A549 (cell line): ENCODE measurements around the gene HEXIM1. TPM values are rescaled to one million over a fixed set of nuclear protein-coding genes. Genes with fewer than 3 reads are reported as not detected.

ENCODE experiments used
- ATAC-seq, 2 experiments: fragments of 200-7000 bp in 1 of 2; fragments of >200 bp in 1 of 2; cut with Nextera tagmentation in 1 of 2; cut with Tn5 transposase in 1 of 2; 3 replicates each; pipeline versions ENCODE4 v1.8.0 to v1.9.1; 2018 to 2020; ENCODE audit warnings: mild to moderate bottlenecking in 1 of 2, moderate library complexity in 1 of 2
- CTCF ChIA-PET: fragments of 300-600 bp; sonication (Branson Sonifier 250); formaldehyde crosslinking; extraction: SDS; loops from one replicate; lab custom pipeline; 2021; ENCODE audit warnings: antibody characterized with exemption, inconsistent platforms; lab: Yijun Ruan, JAX
- POLR2A ChIA-PET: fragments of 350-600 bp; formaldehyde crosslinking; extraction: SDS; loops from one replicate; lab custom pipeline; 2021; ENCODE audit warnings: antibody characterized with exemption, inconsistent platforms; lab: Yijun Ruan, JAX
- DNase-seq, 2 experiments: peaks; one replicate each; pipeline versions ENCODE4 v3.0.0 to v3.0.0-alpha.2; 2011 to 2016; ENCODE audit warnings: low read depth in 1 of 2, low spot score in 1 of 2
- FAIRE-seq: peaks from 2 replicates; lab custom pipeline; 2011; peaks lifted over from hg19 to GRCh38; lab: Jason Lieb, UNC
- H3K27ac ChIP-seq, 2 experiments: fragments of >200 bp; sonication (Bioruptor Twin); formaldehyde crosslinking; 3 replicates each; pipeline ENCODE4 v1.5.1; 2016 to 2017
- H3K4me1 ChIP-seq: fragments of >200 bp; sonication (Bioruptor Twin); formaldehyde crosslinking; 3 replicates; pipeline ENCODE4 v1.6.1; 2016
- H3K4me2 ChIP-seq: fragments of >200 bp; sonication (Bioruptor Twin); formaldehyde crosslinking; 3 replicates; pipeline ENCODE4 v1.6.1; 2016
- H3K4me3 ChIP-seq: fragments of >200 bp; sonication (Bioruptor Twin); formaldehyde crosslinking; 3 replicates; pipeline ENCODE4 v1.5.1; 2016
- H3K9me3 ChIP-seq: fragments of >200 bp; sonication (Bioruptor Twin); formaldehyde crosslinking; 3 replicates; pipeline ENCODE4 v1.6.1; 2016
- ESRRA ChIP-seq: fragments of 150-350 bp; IDR thresholded peaks from 2 replicates; pipeline ENCODE4 v1.6.1; 2014; ENCODE audit warnings: mild to moderate bottlenecking, low read length, borderline replicate concordance
- HDAC2 ChIP-seq: fragments of 200-600 bp; sonication (generic); IDR thresholded peaks from 2 replicates; pipeline ENCODE4 v1.6.1; 2016
- HEYL ChIP-seq: fragments of 250-450 bp; sonication (Bioruptor Pico); IDR thresholded peaks from 2 replicates; pipeline ENCODE4 v1.8.0; 2021; ENCODE audit warnings: mild to moderate bottlenecking, moderate library complexity
- HOXA7 ChIP-seq: fragments of 250-450 bp; sonication (Bioruptor Pico); IDR thresholded peaks from 2 replicates; pipeline ENCODE4 v1.5.0; 2020; ENCODE audit warnings: mild to moderate bottlenecking, moderate library complexity
- JUNB ChIP-seq: fragments of >200 bp; sonication (Bioruptor Twin); formaldehyde crosslinking; IDR thresholded peaks from 2 replicates; pipeline ENCODE4 v1.6.1; 2016
- MAFK ChIP-seq: fragments of 450-650 bp; IDR thresholded peaks from 2 replicates; pipeline ENCODE4 v1.6.1; 2014; ENCODE audit not compliant: partially characterized antibody
- NPAS2 ChIP-seq: fragments of 250-450 bp; sonication (Bioruptor Pico); IDR thresholded peaks from 2 replicates; pipeline ENCODE4 v1.8.0; 2022; ENCODE audit warnings: mild to moderate bottlenecking, moderate library complexity, borderline replicate concordance
- POLR2A ChIP-seq: IDR thresholded peaks from 2 replicates; pipeline ENCODE4 v1.6.1; 2012; ENCODE audit warnings: mild to moderate bottlenecking, low read length
- POLR2AphosphoS2 ChIP-seq: conservative IDR thresholded peaks from 2 replicates; pipeline ENCODE4 v1.6.1; 2012; ENCODE audit warnings: low read length, improper control_type of control experiment, inconsistent platforms
- RNF2 ChIP-seq: fragments of 200-600 bp; sonication (generic); IDR thresholded peaks from 2 replicates; pipeline ENCODE4 v1.6.1; 2016; ENCODE audit warnings: low read depth, mild to moderate bottlenecking, antibody characterized with exemption, moderate library complexity, borderline replicate concordance
- TFCP2L1 ChIP-seq: fragments of 250-450 bp; sonication (Bioruptor Pico); IDR thresholded peaks from 2 replicates; pipeline ENCODE4 v1.5.0; 2021; ENCODE audit warnings: mild to moderate bottlenecking
- TP53 ChIP-seq: fragments of 250-450 bp; sonication (Bioruptor Pico); IDR thresholded peaks from 2 replicates; pipeline ENCODE4 v1.5.0; 2021; ENCODE audit warnings: mild to moderate bottlenecking, moderate library complexity
- ZFP36 ChIP-seq: fragments of 450-650 bp; IDR thresholded peaks from 2 replicates; pipeline ENCODE4 v1.6.1; 2014; ENCODE audit warnings: borderline replicate concordance; ENCODE audit not compliant: partially characterized antibody
- ZNF302 ChIP-seq: fragments of 250-450 bp; sonication (Bioruptor Pico); IDR thresholded peaks from 2 replicates; pipeline ENCODE4 v1.9.0; 2021; ENCODE audit warnings: inconsistent platforms, mild to moderate bottlenecking, moderate library complexity
- WGBS: methylation state at CpG from one replicate; pipeline ENCODE4 v1.1.6; 2017; ENCODE audit errors: missing lambda C conversion rate; 5-methylcytosine and 5-hydroxymethylcytosine counted together
- polyA plus RNA-seq, 4 experiments: library from polyadenylated mRNA; depleted of rRNA in 3 of 4; stranded (reverse); fragments of >200 nt; fragmentation: RNase III in 1 of 4; extraction: RNeasy Plus Mini Kit Qiagen cat#74134 plus additional on column Dnase treatment in 1 of 4; gene quantifications; 2 replicates in 3 of 4; 3 replicates in 1 of 4; pipeline ENCODE4 v1.2.3, GENCODE V29; 2011 to 2017
- TF ChIP-seq, protein P1 (sequence below): fragments of 200-600 bp; sonication (generic); IDR thresholded peaks from 2 replicates; pipeline ENCODE4 v1.6.1; 2016; ENCODE audit warnings: antibody characterized with exemption, mild to moderate bottlenecking, moderate library complexity
- TF ChIP-seq, protein P2 (sequence below): fragments of >200 bp; sonication (Bioruptor Twin); formaldehyde crosslinking; IDR thresholded peaks from 3 replicates; pipeline ENCODE4 v1.6.1; 2016
- TF ChIP-seq, protein P3 (sequence below): IDR thresholded peaks from 2 replicates; pipeline ENCODE4 v1.6.1; 2012; ENCODE audit warnings: low read depth, borderline replicate concordance
- TF ChIP-seq, protein P4 (sequence below): fragments of >200 bp; sonication (Bioruptor Twin); formaldehyde crosslinking; IDR thresholded peaks from 2 replicates; pipeline ENCODE4 v1.6.1; 2016
- TF ChIP-seq, protein P5 (sequence below): fragments of 450-650 bp; IDR thresholded peaks from 2 replicates; pipeline ENCODE4 v1.6.1; 2014; ENCODE audit warnings: antibody characterized with exemption
- TF ChIP-seq, protein P6 (sequence below): IDR thresholded peaks from 2 replicates; pipeline ENCODE4 v1.6.1; 2012
- TF ChIP-seq, protein P7 (sequence below): fragments of 150-350 bp; IDR thresholded peaks from 2 replicates; pipeline ENCODE4 v1.6.1; 2014; ENCODE audit warnings: low read depth, mild to moderate bottlenecking, low read length

HEXIM1 gene
- polyA plus RNA-seq, 2 of the 4 experiments (the other 2 are of a cell fraction): 54.0 to 143 TPM

DNA sequence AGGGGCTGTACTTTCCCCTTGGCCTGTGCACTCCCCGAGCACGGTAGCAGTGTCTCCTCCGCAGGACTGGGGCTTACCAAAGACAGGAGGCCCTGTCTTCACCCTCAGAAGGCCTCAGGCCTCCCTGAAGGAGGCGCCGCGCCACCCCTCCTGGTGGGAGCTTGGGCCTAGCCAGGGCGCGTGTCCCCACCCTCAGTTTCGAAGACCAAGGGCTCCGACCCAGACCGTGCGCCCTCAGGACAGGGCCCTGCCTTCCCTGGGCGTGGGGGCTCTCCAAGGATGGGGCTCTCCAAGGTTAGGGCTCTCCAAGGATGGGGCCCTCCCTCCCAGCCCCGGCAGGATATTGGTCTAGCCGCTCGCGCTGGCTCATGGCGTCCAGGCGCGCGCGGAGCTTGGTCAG is 27.7 kb upstream of the HEXIM1 start (continued):
- TF ChIP-seq, protein P1, sequence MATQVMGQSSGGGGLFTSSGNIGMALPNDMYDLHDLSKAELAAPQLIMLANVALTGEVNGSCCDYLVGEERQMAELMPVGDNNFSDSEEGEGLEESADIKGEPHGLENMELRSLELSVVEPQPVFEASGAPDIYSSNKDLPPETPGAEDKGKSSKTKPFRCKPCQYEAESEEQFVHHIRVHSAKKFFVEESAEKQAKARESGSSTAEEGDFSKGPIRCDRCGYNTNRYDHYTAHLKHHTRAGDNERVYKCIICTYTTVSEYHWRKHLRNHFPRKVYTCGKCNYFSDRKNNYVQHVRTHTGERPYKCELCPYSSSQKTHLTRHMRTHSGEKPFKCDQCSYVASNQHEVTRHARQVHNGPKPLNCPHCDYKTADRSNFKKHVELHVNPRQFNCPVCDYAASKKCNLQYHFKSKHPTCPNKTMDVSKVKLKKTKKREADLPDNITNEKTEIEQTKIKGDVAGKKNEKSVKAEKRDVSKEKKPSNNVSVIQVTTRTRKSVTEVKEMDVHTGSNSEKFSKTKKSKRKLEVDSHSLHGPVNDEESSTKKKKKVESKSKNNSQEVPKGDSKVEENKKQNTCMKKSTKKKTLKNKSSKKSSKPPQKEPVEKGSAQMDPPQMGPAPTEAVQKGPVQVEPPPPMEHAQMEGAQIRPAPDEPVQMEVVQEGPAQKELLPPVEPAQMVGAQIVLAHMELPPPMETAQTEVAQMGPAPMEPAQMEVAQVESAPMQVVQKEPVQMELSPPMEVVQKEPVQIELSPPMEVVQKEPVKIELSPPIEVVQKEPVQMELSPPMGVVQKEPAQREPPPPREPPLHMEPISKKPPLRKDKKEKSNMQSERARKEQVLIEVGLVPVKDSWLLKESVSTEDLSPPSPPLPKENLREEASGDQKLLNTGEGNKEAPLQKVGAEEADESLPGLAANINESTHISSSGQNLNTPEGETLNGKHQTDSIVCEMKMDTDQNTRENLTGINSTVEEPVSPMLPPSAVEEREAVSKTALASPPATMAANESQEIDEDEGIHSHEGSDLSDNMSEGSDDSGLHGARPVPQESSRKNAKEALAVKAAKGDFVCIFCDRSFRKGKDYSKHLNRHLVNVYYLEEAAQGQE: no peak
- TF ChIP-seq, protein P2, sequence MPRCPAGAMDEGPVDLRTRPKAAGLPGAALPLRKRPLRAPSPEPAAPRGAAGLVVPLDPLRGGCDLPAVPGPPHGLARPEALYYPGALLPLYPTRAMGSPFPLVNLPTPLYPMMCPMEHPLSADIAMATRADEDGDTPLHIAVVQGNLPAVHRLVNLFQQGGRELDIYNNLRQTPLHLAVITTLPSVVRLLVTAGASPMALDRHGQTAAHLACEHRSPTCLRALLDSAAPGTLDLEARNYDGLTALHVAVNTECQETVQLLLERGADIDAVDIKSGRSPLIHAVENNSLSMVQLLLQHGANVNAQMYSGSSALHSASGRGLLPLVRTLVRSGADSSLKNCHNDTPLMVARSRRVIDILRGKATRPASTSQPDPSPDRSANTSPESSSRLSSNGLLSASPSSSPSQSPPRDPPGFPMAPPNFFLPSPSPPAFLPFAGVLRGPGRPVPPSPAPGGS: no peak
- TF ChIP-seq POLR2A (no peak), MAFK (no peak)

DNA sequence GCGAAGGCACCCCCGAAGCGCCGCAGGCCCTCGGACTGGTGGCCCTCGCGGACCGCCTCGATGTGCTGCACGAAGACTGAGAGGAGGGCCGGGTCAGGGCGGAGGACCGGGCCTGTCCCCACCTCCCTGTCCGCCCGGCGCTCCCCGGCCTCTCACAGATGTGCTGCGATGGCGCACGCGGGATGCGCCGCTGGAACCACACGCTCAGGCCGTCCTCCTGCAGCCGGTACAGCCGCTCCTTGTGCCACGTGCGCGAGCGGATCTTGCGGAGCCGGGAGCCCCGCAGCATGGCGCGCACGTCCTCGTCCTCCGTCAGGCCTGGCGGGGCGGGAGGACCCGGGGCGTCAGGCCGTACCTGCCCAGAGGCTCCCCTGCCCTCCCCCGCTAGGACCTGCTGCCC is 27.2 kb upstream of the HEXIM1 start:
- ChIA-PET POLR2A (interaction anchor here (0.7 kb wide), 1 partner anchor 33 kb away, joined by 3 read pairs; no protein-coding TSS in a partner anchor), CTCF (interaction anchor here (0.5 to 12.0 kb wide), 9 partner anchors 10 to 219 kb away, joined by 3 to 288 read pairs (median 8); partner anchors contain the start of genes ACBD4 and PLCD3)
- FAIRE-seq: no peak
- Histone ChIP-seq H3K4me1 (peaks cover 48% of the 10 kb centered on the region), H3K4me2 (no peak overlapping the region), H3K9me3 (no peaks in the 10 kb centered on the region), H3K4me3 (no peak overlapping the region), H3K27ac (peak overlapping the region; percentile 95 to 98; a peak in 5 of 6 replicates)
- no peak for ATAC-seq
- DNase-seq: no peak
- TF ChIP-seq, protein P3, sequence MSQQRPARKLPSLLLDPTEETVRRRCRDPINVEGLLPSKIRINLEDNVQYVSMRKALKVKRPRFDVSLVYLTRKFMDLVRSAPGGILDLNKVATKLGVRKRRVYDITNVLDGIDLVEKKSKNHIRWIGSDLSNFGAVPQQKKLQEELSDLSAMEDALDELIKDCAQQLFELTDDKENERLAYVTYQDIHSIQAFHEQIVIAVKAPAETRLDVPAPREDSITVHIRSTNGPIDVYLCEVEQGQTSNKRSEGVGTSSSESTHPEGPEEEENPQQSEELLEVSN: no peak
- TF ChIP-seq HOXA7 (no peak), ESRRA (no peak), TFCP2L1 (CRISPR knock-in tag) (no peak), TP53 (CRISPR knock-in tag) (no peak), HDAC2 (no peak), NPAS2 (no peak), ZFP36 (no peak), POLR2AphosphoS2 (no peak)
- TF ChIP-seq, protein P4, sequence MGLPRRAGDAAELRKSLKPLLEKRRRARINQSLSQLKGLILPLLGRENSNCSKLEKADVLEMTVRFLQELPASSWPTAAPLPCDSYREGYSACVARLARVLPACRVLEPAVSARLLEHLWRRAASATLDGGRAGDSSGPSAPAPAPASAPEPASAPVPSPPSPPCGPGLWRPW: no peak
- TF ChIP-seq, protein P5, sequence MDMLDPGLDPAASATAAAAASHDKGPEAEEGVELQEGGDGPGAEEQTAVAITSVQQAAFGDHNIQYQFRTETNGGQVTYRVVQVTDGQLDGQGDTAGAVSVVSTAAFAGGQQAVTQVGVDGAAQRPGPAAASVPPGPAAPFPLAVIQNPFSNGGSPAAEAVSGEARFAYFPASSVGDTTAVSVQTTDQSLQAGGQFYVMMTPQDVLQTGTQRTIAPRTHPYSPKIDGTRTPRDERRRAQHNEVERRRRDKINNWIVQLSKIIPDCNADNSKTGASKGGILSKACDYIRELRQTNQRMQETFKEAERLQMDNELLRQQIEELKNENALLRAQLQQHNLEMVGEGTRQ: no peak
- TF ChIP-seq, protein P6, sequence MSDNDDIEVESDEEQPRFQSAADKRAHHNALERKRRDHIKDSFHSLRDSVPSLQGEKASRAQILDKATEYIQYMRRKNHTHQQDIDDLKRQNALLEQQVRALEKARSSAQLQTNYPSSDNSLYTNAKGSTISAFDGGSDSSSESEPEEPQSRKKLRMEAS: no peak
- 97% methylated on average over 45 of the region's 45 CpGs for WGBS

DNA sequence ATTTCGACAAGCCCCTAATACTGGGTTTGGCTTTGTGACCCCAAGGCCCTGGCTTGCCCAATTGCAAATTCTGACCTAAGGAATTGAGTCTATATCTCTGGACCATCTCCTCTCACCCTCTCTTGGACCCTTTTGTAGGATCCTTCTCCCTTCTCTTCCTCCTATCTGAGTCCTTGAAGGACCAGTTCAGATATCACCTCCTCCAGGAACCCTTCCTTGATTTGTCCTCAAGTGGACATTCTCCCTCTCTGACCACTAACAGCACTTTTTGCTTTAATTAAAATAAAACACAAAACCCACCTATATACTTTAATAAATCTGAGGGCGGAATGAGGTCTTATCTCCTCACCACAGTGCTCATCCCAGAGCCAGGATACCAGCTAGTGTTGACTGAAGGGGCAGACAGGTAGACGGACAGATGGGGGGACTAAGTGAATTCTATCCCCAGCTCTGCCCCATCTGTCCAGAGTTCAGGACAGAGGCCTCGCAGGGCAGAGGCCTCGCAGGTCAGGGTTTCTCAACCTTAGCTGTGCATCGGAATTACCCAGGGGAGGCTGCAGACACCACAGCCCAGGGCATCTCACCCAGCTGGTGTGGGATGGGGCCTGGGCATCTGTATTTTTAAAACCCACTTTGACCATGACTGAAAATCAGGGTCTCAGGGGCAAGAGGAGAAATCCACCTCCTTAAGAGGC is 25.1 kb upstream of the HEXIM1 start:
- POLR2A ChIA-PET: interaction anchor here (1.3 kb wide), 2 partner anchors 12 to 25 kb away, joined by 3 to 5 read pairs; partner anchors contain the start of genes ACBD4 and HEXIM1
- WGBS: 47% methylated on average over 6 of the region's 6 CpGs
- H3K4me2 ChIP-seq: peak overlapping the region; percentile 86
- H3K27ac ChIP-seq: peak overlapping the region; percentile 95 to 98
- H3K4me1 ChIP-seq: peaks cover 65% of the 10 kb centered on the region
- DNase-seq: no peak
- TF ChIP-seq, protein P7, sequence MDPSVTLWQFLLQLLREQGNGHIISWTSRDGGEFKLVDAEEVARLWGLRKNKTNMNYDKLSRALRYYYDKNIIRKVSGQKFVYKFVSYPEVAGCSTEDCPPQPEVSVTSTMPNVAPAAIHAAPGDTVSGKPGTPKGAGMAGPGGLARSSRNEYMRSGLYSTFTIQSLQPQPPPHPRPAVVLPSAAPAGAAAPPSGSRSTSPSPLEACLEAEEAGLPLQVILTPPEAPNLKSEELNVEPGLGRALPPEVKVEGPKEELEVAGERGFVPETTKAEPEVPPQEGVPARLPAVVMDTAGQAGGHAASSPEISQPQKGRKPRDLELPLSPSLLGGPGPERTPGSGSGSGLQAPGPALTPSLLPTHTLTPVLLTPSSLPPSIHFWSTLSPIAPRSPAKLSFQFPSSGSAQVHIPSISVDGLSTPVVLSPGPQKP: no peak
- no peak for TF ChIP-seq HDAC2
- TF ChIP-seq JUNB: no peak
- no peak for TF ChIP-seq TFCP2L1 (CRISPR knock-in tag)
- no peak; the same call in 1 of the 2 replicates for TF ChIP-seq HEYL (CRISPR knock-in tag)
- TF ChIP-seq ZNF302 (CRISPR knock-in tag): no peak
- TF ChIP-seq RNF2: no peak
- TF ChIP-seq ZFP36: peak; percentile 95
- TF ChIP-seq, all 56 proteins: peak for 1
- Histone ChIP-seq H3K4me3 (0 out of 3 replicates have a peak overlapping the region, but pooled peaks have one; percentile 10), H3K9me3 (no peaks in the 10 kb centered on the region)
- ATAC-seq: no peak
- FAIRE-seq: no peak
- CTCF ChIA-PET: interaction anchor here (0.7 to 20.1 kb wide), 8 partner anchors 8 to 203 kb away, joined by 3 to 742 read pairs (median 9); partner anchors contain the start of genes ACBD4, HEXIM1, HEXIM2 and PLCD3
